Mesangial cell (primary cell): ENCODE data around the gene ZNF197. TPM values are rescaled to one million over a fixed set of nuclear protein-coding genes. Genes with fewer than 3 reads are reported as not detected.

ENCODE experiments used
- total RNA-seq: library from RNA; depleted of rRNA; stranded (reverse); fragments of >200 nt; gene quantifications from 2 replicates; pipeline ENCODE4 v1.2.3, GENCODE V29; 2015

The ZNF197 gene
- total RNA-seq, result 4.7 and 9.1 TPM in 2 replicates

DNA sequence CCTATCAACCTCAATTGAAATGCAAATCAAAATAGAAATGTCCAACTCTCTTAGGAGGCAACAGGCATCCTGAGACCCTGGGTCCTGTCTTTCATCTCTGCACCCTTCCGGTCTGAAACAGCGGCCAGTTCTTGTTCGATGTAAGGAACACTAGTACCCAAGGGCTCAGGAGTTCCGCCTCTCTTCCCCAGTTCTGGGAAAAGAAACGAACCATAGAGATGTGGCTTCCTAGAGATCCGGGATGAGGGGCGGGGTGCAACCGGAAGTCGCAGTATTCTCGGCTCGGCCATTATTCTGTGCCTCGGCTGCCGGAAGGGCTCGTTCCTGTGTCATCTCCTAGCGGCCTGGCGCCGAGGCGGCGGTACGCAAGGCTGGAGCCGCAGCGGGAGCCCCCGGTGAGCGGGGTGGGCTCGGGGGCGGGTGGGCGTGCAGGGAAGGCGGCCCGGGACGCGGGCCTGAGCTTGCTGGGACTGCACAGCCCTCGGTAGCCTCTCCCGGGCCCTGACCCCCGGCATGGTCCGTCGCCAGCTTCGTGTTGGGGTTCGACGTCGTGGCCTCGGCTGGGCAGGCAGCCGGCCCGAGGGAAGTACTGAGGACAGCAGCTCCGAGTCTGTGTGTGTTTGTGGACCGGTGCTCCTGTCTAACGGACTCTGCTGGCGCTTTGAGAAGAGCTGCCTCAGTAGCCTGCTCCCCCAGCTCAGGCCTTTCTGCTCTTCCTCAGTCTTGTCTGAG lies at the start of gene ZNF197:
Gene ZNF197 (plus strand): TSS at position 288 of the 732 bp plus-strand sequence. CDS start 4,119 bp downstream, outside the sequence.

DNA sequence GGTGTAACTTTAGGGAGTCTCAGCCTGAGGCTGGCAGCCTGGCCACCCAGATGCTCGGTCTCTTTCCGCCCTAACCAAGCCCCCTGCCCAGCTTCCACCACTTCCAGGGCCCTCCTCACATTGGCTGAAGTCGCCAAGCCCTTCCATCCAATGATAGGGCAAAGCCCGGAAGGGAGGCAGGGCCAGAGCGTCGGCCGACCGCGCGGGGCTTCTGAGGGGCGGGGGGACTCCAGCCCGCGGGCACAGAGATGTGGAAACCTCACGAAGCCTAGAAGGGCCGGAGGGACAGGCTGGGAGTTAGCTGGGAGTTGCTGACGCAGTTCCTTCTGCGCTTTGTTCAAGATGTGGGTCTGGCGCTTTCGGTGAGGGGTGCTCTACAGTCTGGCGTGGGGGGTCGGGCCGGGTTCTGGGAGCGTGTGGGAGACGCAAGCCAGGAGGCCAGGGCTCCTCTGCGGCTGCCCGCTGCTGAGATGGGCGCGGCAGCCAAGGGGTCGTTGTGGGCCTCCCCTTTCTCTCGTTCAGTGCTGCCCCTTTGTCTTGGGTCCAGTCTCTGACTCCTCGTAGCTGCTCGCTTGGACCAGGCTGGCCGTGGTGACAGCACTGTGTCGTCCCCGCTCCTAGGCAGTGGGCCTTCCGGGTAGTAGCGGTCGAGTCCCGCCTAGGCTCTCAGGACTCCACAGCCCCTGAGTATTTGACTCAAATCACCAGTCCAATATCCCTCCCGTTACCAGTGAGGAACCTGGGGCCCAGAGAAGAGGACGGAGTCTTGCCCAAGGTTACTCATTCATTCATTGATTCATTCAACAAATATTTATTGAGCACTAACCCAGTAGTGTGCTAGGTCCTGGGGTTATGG lies 40.0 kb upstream of the ZNF197 start, which contains the start of gene ZNF660:
Gene ZNF660 (plus strand): TSS at position 319 of the 856 bp plus-strand sequence. CDS start 9,230 bp downstream, outside the sequence.

DNA sequence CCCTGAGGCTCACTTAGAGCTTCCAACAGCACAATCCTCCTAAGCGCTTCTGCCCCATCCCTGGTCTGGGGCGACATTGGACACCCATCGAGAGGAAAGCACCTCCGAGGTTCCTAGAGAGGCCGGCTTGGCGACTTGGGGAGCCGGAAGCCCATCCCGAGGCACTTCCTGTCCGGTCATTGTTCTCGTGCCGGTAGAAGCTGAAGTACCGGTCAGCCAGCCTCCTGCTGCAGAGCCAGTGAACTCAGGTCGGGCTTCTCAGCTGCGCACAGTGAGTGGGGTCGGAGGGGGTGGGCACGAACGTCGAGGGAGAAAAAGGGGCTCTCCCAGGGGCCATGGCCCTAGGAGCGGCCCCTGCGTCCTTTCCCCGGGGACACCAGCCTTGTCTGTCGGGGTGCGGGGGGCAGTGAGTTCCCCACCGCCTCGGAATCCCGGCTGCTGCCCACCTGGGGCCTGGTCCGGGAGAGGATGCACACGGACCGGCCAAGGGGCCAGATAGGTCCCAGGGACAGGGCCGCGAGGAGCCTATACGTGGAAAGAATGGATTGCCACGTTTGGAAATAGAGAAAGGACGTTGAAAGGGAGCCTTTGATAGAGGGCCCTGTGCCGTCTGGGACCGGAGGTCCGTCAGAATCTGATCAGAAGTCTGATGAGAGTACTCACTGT lies 23.9 kb downstream of the ZNF197 start, which contains the start of gene ZNF35:
Gene ZNF35 (plus strand): TSS at position 169 of the 666 bp plus-strand sequence. CDS start 2,336 bp downstream, outside the sequence.

Other genes with a start within 250 kb of the ZNF197 start
- 3.6 and 7.5 TPM in 2 replicates for gene ZNF445, start 147.4 kb upstream of the ZNF197 start, total RNA-seq
- gene ZKSCAN7, start 69.8 kb upstream of the ZNF197 start, total RNA-seq, result 4.9 and 8.0 TPM in 2 replicates
- 1.1 and 1.6 TPM in 2 replicates for gene ZNF660, start 40.1 kb upstream of the ZNF197 start, total RNA-seq
- 4.1 and 7.0 TPM in 2 replicates for gene ZNF35, start 23.7 kb downstream of the ZNF197 start, total RNA-seq
- 1.5 and 1.9 TPM in 2 replicates for gene ZNF502, start 87.6 kb downstream of the ZNF197 start, total RNA-seq
- 2.4 and 2.9 TPM in 2 replicates for gene ZNF501, start 104.6 kb downstream of the ZNF197 start, total RNA-seq
- gene KIAA1143, start 136.6 kb downstream of the ZNF197 start, total RNA-seq, result 12.1 and 15.6 TPM in 2 replicates
- gene KIF15, start 136.8 kb downstream of the ZNF197 start, total RNA-seq, result 0.38 and 13.9 TPM in 2 replicates
- gene TMEM42, start 236.9 kb downstream of the ZNF197 start, total RNA-seq, result 23.0 and 42.3 TPM in 2 replicates
- gene TGM4, start 249.6 kb downstream of the ZNF197 start, total RNA-seq, result 0.13 and 0.65 TPM in 2 replicates